Measurements from ENCODE around the gene VENTX. TPM values are rescaled to one million over a fixed set of nuclear protein-coding genes. Genes with fewer than 3 reads are reported as not detected.
A peak's percentile ranks its signal among the peaks of the same experiment; 100 is the strongest.

The VENTX gene
- total and polyA plus RNA-seq, 7 experiments from 2014 or later: 0.85 to 5.7 TPM; not detected in 5

- Histone ChIP-seq H3K27me3 (ENCODE audit: control insufficient read depth in 2 of 2, insufficient read depth in 2 of 2, low read length in 2 of 2) (no peaks in the 10 kb centered on the region), H3K27ac (ENCODE audit: low read depth, low read length) (no peak overlapping the region), H3K9me3 (ENCODE audit: control insufficient read depth in 2 of 3, low read length in 3 of 3) (no peaks in the 10 kb centered on the region), H3K36me3 (ENCODE audit: control insufficient read depth in 2 of 3, insufficient read depth in 3 of 3, low read length in 3 of 3) (peaks cover 0 to 68% (median 0%) of the 10 kb centered on the region in 3 experiments), H3K4me3 (ENCODE audit: low read length) (no peak overlapping the region), H3K4me1 (ENCODE audit: control insufficient read depth in 2 of 2, insufficient read depth in 2 of 2, low read length in 2 of 2) (peaks cover 4% of the 10 kb centered on the region in 2 donors)
- H3K27me3 Mint-ChIP-seq: no peaks in the 10 kb centered on the region
- no peaks in the 10 kb centered on the region for H3K9me3 Mint-ChIP-seq
- intact Hi-C loops (cut with micrococcal nuclease): no loop called here
- ChIA-PET CTCF (no interaction called here), POLR2A (no interaction called here)
- H3K4me3 Mint-ChIP-seq: no peak overlapping the region
- DNase-seq (no peak), ATAC-seq (no peak)
- no peak overlapping the region for H3K27ac Mint-ChIP-seq
- H3K4me1 Mint-ChIP-seq: peaks cover 4 to 17% (median 11%) of the 10 kb centered on the region in 7 donors
- peaks cover 0 to 4% (median 0%) of the 10 kb centered on the region in 5 donors for H3K36me3 Mint-ChIP-seq
Observed at GRCh38 chr10:133270204-133270603, 32.5 kb downstream of the VENTX start.

GRCh38 chr10:133270773-133271297 is 33.2 kb downstream of the VENTX start:
- Histone ChIP-seq H3K4me1 (ENCODE audit: control insufficient read depth in 2 of 2, insufficient read depth in 2 of 2, low read length in 2 of 2) (peaks cover 4% of the 10 kb centered on the region in 2 donors), H3K27me3 (ENCODE audit: control insufficient read depth in 2 of 2, insufficient read depth in 2 of 2, low read length in 2 of 2) (no peaks in the 10 kb centered on the region), H3K4me3 (ENCODE audit: low read length) (no peak overlapping the region), H3K36me3 (ENCODE audit: control insufficient read depth in 2 of 3, insufficient read depth in 3 of 3, low read length in 3 of 3) (peaks cover 0 to 68% (median 0%) of the 10 kb centered on the region in 3 experiments), H3K9me3 (ENCODE audit: control insufficient read depth in 2 of 3, low read length in 3 of 3) (no peaks in the 10 kb centered on the region), H3K27ac (ENCODE audit: low read depth, low read length) (no peak overlapping the region)
- no peaks in the 10 kb centered on the region for H3K9me3 Mint-ChIP-seq
- H3K4me3 Mint-ChIP-seq: no peak overlapping the region
- H3K4me1 Mint-ChIP-seq: peaks cover 0 to 11% (median 8%) of the 10 kb centered on the region in 7 donors
- POLR2A ChIA-PET: no interaction called here
- no peak overlapping the region for H3K27ac Mint-ChIP-seq
- peaks cover 0 to 3% (median 0%) of the 10 kb centered on the region in 5 donors for H3K36me3 Mint-ChIP-seq
- H3K27me3 Mint-ChIP-seq: no peaks in the 10 kb centered on the region
- DNase-seq (no peak), ATAC-seq (no peak)
- intact Hi-C loops (cut with micrococcal nuclease): no loop called here
- CTCF ChIA-PET: interaction anchor here (1.4 kb wide), 1 partner anchor 7 kb away, joined by 4 read pairs; no protein-coding TSS in a partner anchor

DNA sequence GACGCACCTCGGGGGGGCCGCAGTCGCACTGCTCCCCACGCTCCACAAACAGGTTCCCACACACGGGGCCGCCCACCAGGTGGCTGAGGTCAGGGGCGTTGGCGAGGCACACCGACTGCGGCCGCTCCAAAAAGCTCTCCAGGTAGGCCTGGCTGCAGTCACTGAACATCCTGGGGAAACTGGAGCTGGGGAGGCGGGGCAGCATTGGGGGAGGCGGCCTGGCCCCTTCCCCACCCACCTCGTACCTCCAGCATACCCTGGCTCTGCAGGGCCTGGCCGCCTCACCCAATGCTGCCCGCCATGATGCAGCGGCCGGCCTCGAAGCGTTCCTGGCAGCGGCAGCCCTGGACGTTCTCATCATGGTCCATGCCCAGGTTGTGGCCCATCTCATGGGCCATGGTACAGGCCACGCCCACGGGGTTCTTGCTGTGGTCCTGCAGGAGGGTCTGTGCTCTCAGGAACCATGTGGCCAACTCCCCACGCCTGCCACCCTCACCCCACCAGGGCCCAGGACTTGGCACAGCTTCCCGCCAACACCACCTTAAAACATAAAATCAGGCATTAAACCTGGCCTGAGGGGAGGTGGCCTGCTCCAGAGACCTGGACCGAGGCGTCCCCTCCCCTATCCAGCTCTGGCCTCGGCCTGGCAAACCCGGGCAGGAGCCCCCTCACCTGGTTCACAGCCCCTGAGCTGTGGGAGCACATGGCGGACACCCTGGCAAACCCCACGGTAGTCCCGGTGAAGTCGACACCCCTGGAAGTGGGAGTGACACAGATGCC is 34.1 kb downstream of the VENTX start:
- Histone ChIP-seq H3K27me3 (ENCODE audit: control insufficient read depth in 2 of 2, insufficient read depth in 2 of 2, low read length in 2 of 2) (no peaks in the 10 kb centered on the region), H3K4me1 (ENCODE audit: control insufficient read depth in 2 of 2, insufficient read depth in 2 of 2, low read length in 2 of 2) (peaks cover 4% of the 10 kb centered on the region in 2 donors), H3K36me3 (ENCODE audit: control insufficient read depth in 2 of 3, insufficient read depth in 3 of 3, low read length in 3 of 3) (peaks cover 0 to 65% (median 0%) of the 10 kb centered on the region in 3 experiments), H3K27ac (ENCODE audit: low read depth, low read length) (peak overlapping the region; percentile 23), H3K9me3 (ENCODE audit: control insufficient read depth in 2 of 3, low read length in 3 of 3) (no peaks in the 10 kb centered on the region), H3K4me3 (ENCODE audit: low read length) (no peak overlapping the region)
- DNase-seq (no peak), ATAC-seq (no peak)
- ChIA-PET POLR2A (no interaction called here), CTCF (interaction anchor here (1.4 kb wide), 1 partner anchor 8 kb away, joined by 4 read pairs; no protein-coding TSS in a partner anchor)
- Mint-ChIP-seq H3K4me1 (peaks cover 0 to 15% (median 6%) of the 10 kb centered on the region in 7 donors), H3K4me3 (peak overlapping the region in 1 of 10 donors; percentile 29), H3K9me3 (no peaks in the 10 kb centered on the region), H3K36me3 (peaks cover 0 to 3% (median 0%) of the 10 kb centered on the region in 5 donors), H3K27me3 (no peaks in the 10 kb centered on the region), H3K27ac (peak overlapping the region in 1 of 9 donors; percentile 43)
- intact Hi-C loops (cut with micrococcal nuclease): no loop called here

- no peak for ATAC-seq
- no peaks in the 10 kb centered on the region for H3K9me3 Mint-ChIP-seq
- POLR2A ChIA-PET: interaction anchor here (4.5 kb wide), 1 partner anchor 10 kb away, joined by 37 read pairs; no protein-coding TSS in a partner anchor
Observed at GRCh38 chr10:133272301-133272963, 34.8 kb downstream of the VENTX start.

DNA sequence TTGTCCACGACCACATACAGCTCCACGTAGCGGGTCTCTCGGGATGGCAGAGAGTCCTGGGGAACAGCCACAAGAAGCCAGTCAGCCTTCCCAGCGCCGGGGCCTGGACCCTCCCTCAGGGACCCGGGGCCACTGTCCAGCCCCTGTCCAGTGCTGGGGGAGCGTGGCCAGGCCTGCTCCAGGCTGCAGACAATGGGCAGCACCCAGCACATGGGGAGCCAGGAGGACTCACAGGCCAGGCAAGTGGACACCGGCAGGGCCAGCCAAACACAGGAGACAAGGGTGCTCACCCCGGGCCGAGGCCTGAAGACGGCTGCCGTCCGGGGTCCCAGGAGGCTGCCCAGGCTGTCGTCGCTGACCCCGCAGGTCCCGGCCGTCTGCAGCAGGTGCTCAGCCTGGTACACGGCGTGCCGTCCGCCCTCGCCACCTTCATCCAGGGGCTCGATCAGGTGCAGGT is 35.3 kb downstream of the VENTX start:
- Histone ChIP-seq H3K27ac (ENCODE audit: low read depth, low read length) (no peak overlapping the region), H3K4me1 (ENCODE audit: control insufficient read depth in 2 of 2, insufficient read depth in 2 of 2, low read length in 2 of 2) (peaks cover 9 to 16% of the 10 kb centered on the region in 2 donors), H3K4me3 (ENCODE audit: low read length) (no peak overlapping the region), H3K27me3 (ENCODE audit: control insufficient read depth in 2 of 2, insufficient read depth in 2 of 2, low read length in 2 of 2) (no peaks in the 10 kb centered on the region), H3K36me3 (ENCODE audit: control insufficient read depth in 2 of 3, insufficient read depth in 3 of 3, low read length in 3 of 3) (peaks cover 0 to 56% (median 0%) of the 10 kb centered on the region in 3 experiments), H3K9me3 (ENCODE audit: control insufficient read depth in 2 of 3, low read length in 3 of 3) (no peaks in the 10 kb centered on the region)
- Mint-ChIP-seq H3K4me1 (peaks cover 2 to 20% (median 11%) of the 10 kb centered on the region in 7 donors), H3K36me3 (peaks cover 0 to 3% (median 0%) of the 10 kb centered on the region in 5 donors), H3K9me3 (no peaks in the 10 kb centered on the region), H3K4me3 (peak overlapping the region in 1 of 10 donors; percentile 52), H3K27me3 (no peaks in the 10 kb centered on the region), H3K27ac (peak overlapping the region in 1 of 9 donors; percentile 52)
- DNase-seq: no peak
- ChIA-PET CTCF (interaction anchor here (1.5 kb wide), 1 partner anchor 11 kb away, joined by 4 read pairs; no protein-coding TSS in a partner anchor), POLR2A (interaction anchor here (4.5 kb wide), 1 partner anchor 11 kb away, joined by 37 read pairs; no protein-coding TSS in a partner anchor)
- intact Hi-C loops (cut with micrococcal nuclease): no loop called here
- ATAC-seq: no peak

More at GRCh38 chr10:133272301-133272963, 34.8 kb downstream of the VENTX start:
- H3K36me3 Mint-ChIP-seq: peaks cover 0 to 3% (median 0%) of the 10 kb centered on the region in 5 donors
- peak overlapping the region in 1 of 10 donors; percentile 35 for H3K4me3 Mint-ChIP-seq
- no peak overlapping the region for H3K4me3 ChIP-seq (ENCODE audit: low read length)
- no peaks in the 10 kb centered on the region for H3K9me3 ChIP-seq (ENCODE audit: control insufficient read depth in 2 of 3, low read length in 3 of 3)
- H3K27me3 Mint-ChIP-seq: no peaks in the 10 kb centered on the region
- H3K4me1 Mint-ChIP-seq: peaks cover 0 to 15% (median 6%) of the 10 kb centered on the region in 7 donors
- H3K27ac ChIP-seq (ENCODE audit: low read depth, low read length): no peak overlapping the region
- no peak for DNase-seq
- H3K27ac Mint-ChIP-seq: peak overlapping the region in 1 of 9 donors; percentile 86
- peaks cover 9 to 10% of the 10 kb centered on the region in 2 donors for H3K4me1 ChIP-seq (ENCODE audit: control insufficient read depth in 2 of 2, insufficient read depth in 2 of 2, low read length in 2 of 2)
- peaks cover 0 to 62% (median 0%) of the 10 kb centered on the region in 3 experiments for H3K36me3 ChIP-seq (ENCODE audit: control insufficient read depth in 2 of 3, insufficient read depth in 3 of 3, low read length in 3 of 3)
- CTCF ChIA-PET: interaction anchor here (1.4 to 1.5 kb wide), 2 partner anchors 9 to 10 kb away, joined by 4 read pairs; no protein-coding TSS in a partner anchor
- no peaks in the 10 kb centered on the region for H3K27me3 ChIP-seq (ENCODE audit: control insufficient read depth in 2 of 2, insufficient read depth in 2 of 2, low read length in 2 of 2)
- intact Hi-C loops (cut with micrococcal nuclease): no loop called here

- H3K27me3 Mint-ChIP-seq: no peaks in the 10 kb centered on the region
- peak overlapping the region; percentile 52 for H3K27ac ChIP-seq (ENCODE audit: low read depth, low read length)
- H3K4me3 ChIP-seq (ENCODE audit: low read length): no peak overlapping the region
- H3K4me1 ChIP-seq (ENCODE audit: control insufficient read depth in 2 of 2, insufficient read depth in 2 of 2, low read length in 2 of 2): peaks cover 16 to 22% of the 10 kb centered on the region in 2 donors
- CTCF ChIA-PET: interaction anchor here (1.5 kb wide), 1 partner anchor 12 kb away, joined by 4 read pairs; no protein-coding TSS in a partner anchor
- peak overlapping the region in 1 of 10 donors; percentile 52 for H3K4me3 Mint-ChIP-seq
- ATAC-seq: no peak
- peaks cover 8 to 26% (median 17%) of the 10 kb centered on the region in 7 donors for H3K4me1 Mint-ChIP-seq
- POLR2A ChIA-PET: interaction anchor here (4.5 kb wide), 1 partner anchor 12 kb away, joined by 37 read pairs; no protein-coding TSS in a partner anchor
- no peaks in the 10 kb centered on the region for H3K27me3 ChIP-seq (ENCODE audit: control insufficient read depth in 2 of 2, insufficient read depth in 2 of 2, low read length in 2 of 2)
- peaks cover 0 to 50% (median 0%) of the 10 kb centered on the region in 3 experiments for H3K36me3 ChIP-seq (ENCODE audit: control insufficient read depth in 2 of 3, insufficient read depth in 3 of 3, low read length in 3 of 3)
- no peak for DNase-seq
- H3K36me3 Mint-ChIP-seq: peaks cover 0 to 5% (median 0%) of the 10 kb centered on the region in 5 donors
- no peaks in the 10 kb centered on the region for H3K9me3 Mint-ChIP-seq
- intact Hi-C loops (cut with micrococcal nuclease): no loop called here
- no peaks in the 10 kb centered on the region for H3K9me3 ChIP-seq (ENCODE audit: control insufficient read depth in 2 of 3, low read length in 3 of 3)
- peak overlapping the region in 1 of 9 donors; percentile 52 for H3K27ac Mint-ChIP-seq
Observed at GRCh38 chr10:133273534-133274143, 36.0 kb downstream of the VENTX start.
